DMS153 treated with DMSO at 0.1 percent for 48 hours (cell line): ENCODE measurements around the gene OMP.
"Not testable (repeated sequence)": the region's sequence is repeated elsewhere in the genome, so short reads cannot be mapped to it uniquely, and the experiment has no call there.

Experiments used
- DNase-seq: peaks from one replicate; lab custom pipeline; 2025; ENCODE audit not compliant: unreplicated experiment; lab: John Stamatoyannopoulos, UW

The OMP gene

GRCh38 chr11:77102246-77103210 lies at the start of gene OMP:
TSS of gene OMP (plus strand) at chr11:77102840. CDS start at chr11:77102840, 0 bp downstream.
- DNase-seq, result no peak

DNA sequence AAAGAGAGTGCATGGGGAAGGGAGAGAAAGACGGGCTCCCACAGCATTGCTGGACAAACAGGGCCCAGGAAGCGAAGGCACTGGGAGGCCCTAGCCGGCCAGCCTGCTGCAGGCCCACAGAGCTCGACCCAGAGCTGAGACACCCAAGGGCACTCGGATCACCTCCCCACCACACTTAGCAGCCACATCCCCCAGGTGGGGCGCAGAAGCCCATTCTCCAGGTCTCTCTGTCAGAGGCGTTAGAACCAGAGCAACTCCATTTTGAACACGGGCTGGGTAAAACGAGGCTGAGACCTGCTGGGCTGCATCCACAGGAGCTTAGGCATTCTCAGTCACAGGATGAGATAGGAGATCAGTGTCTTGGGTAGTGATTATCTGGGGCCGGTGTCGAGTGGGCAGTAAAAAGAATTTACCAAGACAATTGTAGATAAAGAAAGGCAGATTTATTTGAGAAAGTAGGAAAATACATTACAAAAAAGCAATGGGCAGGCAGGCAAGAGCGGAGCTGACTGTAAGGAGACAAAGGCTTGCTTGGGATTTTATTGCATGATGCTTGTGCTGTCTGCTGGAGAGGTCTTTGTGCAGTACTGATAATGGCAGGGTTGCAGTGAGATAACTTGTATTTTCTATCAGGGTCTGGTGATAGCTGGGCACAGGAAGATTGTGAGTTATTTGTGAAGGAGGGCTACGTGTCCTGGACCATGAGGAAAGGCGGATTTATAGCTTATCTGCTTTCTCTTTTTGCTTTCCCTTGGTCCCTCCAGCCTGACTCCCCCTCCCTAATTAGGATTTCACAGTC lies 49.2 kb upstream of the OMP start:
- no peak for DNase-seq

- DNase-seq, result no peak
Observed at GRCh38 chr11:77054084-77054483, 48.6 kb upstream of the OMP start.

DNA sequence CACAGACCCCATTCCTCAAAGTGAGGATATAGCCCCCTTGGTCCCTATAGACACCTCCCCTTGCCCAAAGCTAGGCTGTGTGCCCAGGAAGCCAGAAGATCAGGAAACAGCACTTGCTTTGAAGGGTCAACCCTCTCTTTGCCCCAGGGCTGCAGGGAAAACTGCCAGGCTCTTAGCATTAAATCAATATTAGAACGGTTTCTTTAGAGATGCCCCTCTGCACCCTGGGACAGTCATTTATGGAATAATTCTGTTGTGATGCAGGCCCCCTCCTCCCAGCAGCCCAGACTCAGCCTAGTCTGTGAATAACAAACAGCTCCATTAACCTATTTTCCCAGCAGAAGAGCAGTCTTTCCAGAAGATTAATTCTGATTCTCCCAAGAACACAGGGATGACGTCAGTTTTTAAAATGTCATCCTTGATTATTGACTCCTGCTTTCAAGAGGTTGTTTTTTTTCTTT lies 47.5 kb upstream of the OMP start:
- DNase-seq, result no peak

DNA sequence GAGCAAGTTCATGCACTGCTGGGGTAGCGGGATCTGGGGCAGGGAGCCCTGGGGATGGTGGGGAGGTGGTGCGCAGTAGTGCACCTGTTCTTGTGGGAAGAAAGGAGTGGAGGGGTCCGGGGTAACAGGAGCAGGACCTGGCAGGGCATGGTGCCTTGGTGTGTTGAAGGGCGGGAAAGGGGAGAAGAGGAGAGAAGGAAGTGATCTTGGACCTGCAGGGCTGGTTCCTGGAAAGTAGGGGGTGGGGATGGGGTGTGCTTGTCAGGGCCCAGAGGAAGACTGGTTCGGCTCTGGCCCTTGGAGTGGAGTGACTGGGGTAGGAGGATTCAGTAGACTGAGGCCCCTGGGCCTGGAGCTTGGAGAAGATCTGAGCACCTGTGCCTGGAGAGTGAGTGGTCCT lies 46.7 kb upstream of the OMP start:
- no peak for DNase-seq

DNA sequence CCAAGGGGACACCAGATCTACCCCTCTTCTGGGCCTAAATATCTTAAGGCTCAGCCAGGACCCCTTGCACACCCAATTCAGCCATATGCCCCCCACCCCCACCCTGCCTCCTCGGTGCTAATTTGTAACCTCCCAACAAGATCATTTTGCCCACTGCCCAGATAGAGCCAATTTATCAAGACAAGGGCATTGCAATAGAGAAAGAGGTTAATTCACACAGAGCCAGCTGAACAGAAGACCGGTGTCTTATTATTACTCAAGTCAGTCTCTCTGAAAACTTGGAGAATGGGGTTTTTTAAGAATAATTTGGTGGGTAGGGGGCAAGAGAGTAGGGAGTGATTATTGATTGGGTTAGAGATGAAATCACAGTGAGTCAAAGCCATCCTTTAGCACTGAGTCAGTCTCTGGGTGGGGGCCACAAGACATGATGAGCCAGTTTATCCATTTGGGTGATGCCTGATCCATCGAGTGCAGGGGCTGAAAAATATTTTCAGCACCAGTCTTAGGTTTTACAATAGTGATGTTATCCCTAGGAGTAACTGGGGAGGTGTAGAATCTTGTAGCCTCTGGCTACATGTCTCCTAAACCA lies 45.7 kb upstream of the OMP start:
- no peak for DNase-seq

DNA sequence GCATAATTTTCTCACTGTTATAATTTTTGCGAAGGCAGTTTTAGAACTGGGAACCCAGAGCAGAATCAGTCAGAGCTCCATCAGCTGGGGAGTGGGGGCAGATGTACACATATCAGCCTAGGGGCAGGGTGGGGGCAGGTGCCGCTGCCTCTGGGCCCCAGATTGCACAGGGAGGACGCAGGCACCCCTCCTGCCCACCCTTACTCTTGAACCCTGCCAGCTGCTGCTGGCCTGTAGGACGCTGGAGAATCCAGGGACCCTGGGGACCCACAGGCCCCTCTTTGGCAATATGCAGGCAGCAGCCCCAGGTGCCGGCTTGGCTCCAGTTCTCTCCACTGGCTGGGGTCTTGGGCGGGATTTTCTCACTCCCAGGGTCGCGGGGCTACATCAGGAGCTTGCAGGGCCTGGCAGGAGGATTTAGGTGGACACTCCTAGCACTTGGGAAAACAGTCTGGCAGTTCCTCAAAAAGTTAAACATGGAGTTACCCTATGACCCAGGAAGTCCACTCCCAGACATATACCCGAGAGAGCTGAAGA lies 44.6 kb upstream of the OMP start:
- no peak for DNase-seq

- DNase-seq, result no peak
Observed at GRCh38 chr11:77058900-77059299, 43.7 kb upstream of the OMP start.

GRCh38 chr11:77059806-77060205 lies 42.8 kb upstream of the OMP start:
- no peak for DNase-seq

DNA sequence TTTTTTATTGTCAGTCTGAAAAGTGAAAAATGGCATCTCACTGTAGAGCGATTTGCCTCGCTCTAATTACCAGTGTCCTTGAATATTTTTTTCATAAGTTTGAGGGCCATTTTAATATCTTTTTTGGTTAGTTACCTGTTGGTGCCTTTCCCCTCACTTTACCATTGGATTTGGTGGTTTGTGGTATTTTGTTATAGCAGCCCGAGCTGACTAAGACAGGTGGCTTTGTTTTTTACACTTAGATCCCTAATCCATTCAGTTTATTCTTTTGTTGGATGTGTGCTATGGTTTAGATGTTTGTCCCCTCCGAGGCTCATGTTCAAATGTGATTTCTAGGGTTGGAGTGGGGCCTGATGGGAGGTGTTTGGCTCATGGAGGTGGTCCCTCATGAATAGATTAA lies 42.4 kb upstream of the OMP start:
- no peak for DNase-seq

DNA sequence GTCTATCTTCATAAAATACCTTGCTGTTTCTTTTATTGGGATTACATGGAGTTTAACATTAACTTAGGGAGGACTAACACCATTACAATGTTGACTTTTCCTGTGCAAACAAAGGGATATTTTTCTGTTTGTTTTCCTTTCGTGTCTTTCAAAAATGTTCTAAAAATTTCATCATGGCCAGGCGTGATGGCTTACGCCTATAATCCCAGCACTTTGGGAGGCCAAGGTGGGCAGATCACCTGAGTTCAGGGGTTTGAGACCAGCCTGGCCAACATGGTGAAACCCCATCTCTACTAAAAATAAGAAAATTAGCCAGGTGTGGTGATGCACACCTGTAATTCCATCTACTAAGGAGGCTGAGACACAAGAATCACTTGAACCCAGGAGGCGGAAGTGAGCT lies 41.4 kb upstream of the OMP start:
- DNase-seq, result not testable (repeated sequence)

DNA sequence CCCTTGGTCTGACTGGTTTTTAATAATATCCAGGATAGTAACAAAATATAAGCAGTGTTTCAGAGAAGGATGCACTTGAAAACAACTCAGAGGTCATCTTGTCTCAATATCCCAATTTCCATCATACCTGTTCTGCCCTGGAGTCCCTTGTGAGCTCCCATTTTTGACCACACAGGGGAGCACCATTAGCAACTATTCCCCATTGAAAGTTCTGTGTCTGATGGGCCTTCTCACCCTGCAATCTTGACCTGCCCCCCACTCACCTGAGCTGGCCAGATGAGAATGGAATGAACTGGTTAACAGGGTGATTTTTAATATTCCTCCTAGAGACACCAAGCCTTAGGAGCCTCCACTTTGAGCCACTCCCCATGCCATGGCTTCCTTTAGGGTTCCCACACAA lies 39.7 kb upstream of the OMP start:
- DNase-seq, result no peak

DNA sequence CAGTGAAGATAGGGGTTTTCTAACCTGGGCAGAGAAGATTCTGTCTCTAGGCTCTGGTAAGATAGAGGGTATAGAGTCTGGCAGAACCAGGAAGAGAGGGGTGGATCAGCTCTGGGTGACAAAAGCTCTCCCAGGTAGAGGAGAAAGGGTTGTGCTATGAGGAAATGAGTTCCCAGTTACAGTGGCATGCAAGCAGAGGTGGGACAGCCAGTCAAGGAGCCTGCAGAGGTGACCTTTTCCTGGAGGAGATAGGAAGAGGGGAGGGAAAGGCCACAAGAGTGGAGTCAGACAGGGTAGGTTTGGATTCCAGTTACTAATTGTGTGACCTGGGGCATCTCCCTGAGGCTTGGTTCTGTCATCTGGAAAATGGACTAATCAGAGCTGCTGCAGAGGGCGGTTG lies 39.2 kb upstream of the OMP start:
- no peak for DNase-seq

DNA sequence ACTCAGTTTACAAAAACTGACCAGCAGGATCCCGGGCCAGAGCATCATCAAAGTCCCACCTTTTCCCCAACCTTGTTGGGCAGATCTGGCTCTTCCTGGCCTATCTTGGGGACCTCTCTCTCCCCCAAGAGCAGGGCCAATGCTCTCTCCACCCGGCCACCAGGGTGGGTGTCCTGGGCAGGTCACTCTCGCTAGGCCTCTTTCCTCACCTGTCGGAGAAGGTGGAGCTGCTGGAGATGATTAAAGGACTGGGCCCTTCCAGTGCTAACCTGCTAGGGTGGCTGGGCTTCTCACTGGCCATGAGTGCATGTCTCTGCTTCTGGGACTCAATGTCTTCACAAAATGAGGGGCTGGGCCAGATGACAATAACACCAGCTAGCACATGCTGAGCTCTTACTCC lies 38.8 kb upstream of the OMP start:
- no peak for DNase-seq

DNA sequence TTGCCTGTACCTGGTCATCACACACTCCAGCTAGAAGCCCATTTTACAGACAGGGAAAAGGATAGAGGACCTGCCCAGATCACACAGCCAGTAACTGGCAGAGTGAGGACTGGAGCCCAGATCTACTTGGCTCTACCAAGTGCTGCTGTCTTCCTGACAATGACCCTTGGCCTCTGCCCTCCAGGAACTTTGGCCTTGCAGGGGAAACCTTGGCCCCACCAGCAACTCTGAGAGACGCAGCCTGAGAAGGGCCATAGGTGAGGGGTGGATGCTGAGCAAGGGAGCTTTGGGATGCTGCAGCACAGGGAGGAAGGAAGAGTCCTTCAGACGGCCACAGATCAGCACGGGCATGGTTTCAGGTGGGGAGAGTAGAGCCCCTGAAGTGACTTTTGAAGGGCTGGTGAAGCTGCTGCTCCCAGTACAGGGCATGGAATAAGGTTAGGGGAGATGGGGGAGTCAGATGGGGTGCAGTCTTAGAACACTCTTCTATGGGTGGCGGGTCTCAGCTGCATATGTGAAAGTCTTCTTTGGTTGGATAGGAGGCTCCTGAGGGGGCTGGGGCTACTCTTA lies 37.9 kb upstream of the OMP start:
- no peak for DNase-seq

- no peak for DNase-seq
Observed at GRCh38 chr11:77065878-77066228, 36.8 kb upstream of the OMP start.

GRCh38 chr11:77066229-77067042 lies 36.2 kb upstream of the OMP start, which contains the start of gene CAPN5:
TSS of gene CAPN5 (plus strand) at chr11:77066971. CDS start at chr11:77084887, 17,916 bp downstream.
- DNase-seq, result peak; percentile 55

DNA sequence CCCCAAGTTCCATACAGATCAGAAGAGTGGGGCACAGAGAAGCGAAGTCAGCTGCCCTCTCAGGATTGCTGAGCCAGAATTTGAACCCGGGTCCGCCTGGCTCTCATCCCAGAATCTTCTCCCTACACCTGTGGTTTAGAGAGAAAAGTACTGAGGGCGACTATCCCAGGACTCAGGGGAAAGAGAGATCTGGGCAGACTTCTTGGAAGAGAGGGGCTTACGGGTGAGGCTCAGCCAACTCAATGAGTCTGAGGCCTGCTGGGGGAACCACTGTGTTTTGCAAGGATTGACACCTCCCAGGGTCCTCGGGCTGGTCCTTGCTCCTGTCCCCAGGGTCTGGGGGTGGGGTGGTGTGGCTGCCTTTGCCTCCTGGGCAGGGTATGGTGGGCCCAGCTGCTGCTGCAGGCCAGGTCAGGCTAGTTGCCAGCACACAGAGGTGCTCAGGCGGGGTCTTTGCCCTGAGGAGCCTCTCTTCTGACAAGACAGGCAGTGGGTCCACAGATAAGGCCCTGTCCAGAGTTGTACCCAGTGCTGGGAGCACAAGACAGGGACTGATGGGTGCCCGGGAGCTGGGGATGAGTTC lies 34.7 kb upstream of the OMP start:
- no peak for DNase-seq

- DNase-seq, result no peak
Observed at GRCh38 chr11:77068457-77069335, 33.9 kb upstream of the OMP start.
